SK-N-SH (cell line): Measurements from ENCODE around the gene COBL. TPM values are rescaled to one million over a fixed set of nuclear protein-coding genes. Genes with fewer than 3 reads are reported as not detected.

Source experiments
- CTCF ChIA-PET: fragments of 300-600, 350-600 bp; formaldehyde crosslinking; extraction: SDS; loops from one replicate; lab custom pipeline; 2021; lab: Yijun Ruan, JAX
- POLR2A ChIA-PET: fragments of 350-600 bp; sonication (Branson Sonifier 250); formaldehyde crosslinking; extraction: SDS; loops from one replicate; lab custom pipeline; 2020; ENCODE audit warnings: antibody characterized with exemption, inconsistent platforms; lab: Yijun Ruan, JAX
- DNase-seq: peaks from one replicate; pipeline ENCODE4 v3.0.0; 2012
- H2AFZ ChIP-seq: fragments of 200-600 bp; sonication (generic); 2 replicates; pipeline ENCODE4 v1.8.1; 2016; ENCODE audit warnings: antibody characterized with exemption, mild to moderate bottlenecking, low read depth
- H3F3A ChIP-seq: fragments of 200-600 bp; sonication (generic); replicated peaks from 2 replicates; pipeline ENCODE3; 2016; ENCODE audit warnings: antibody characterized with exemption, mild to moderate bottlenecking; ENCODE audit not compliant: insufficient read depth
- H3K27ac ChIP-seq, 2 experiments: fragments of 200-500 bp in 1 of 2; fragments of 200-600 bp in 1 of 2; sonication (Bioruptor generic) in 1 of 2; sonication (generic), shearing (Covaris generic) in 1 of 2; 2 replicates each; pipeline versions ENCODE4 v1.5.1 to v1.6.1; 2014 to 2016; ENCODE audit warnings: low read depth in 2 of 2, inconsistent platforms in 1 of 2, low read length in 1 of 2, mild to moderate bottlenecking in 1 of 2, mixed read lengths in 1 of 2
- H3K27me3 ChIP-seq: fragments of 200-600 bp; sonication (generic), shearing (Covaris generic); 2 replicates; pipeline ENCODE4 v1.6.1; 2016; ENCODE audit warnings: mixed run types; ENCODE audit not compliant: insufficient read depth
- H3K36me3 ChIP-seq, 2 experiments: fragments of 200-500 bp in 1 of 2; fragments of 200-600 bp in 1 of 2; sonication (Bioruptor generic) in 1 of 2; sonication (generic) in 1 of 2; replicated peaks in 1 of 2; 2 replicates each; pipeline versions ENCODE3 to v1.5.1; 2014 to 2016; ENCODE audit warnings: low read length in 1 of 2, mild to moderate bottlenecking in 1 of 2; ENCODE audit not compliant: insufficient read depth in 2 of 2, control insufficient read depth in 1 of 2
- H3K4me1 ChIP-seq, 2 experiments: fragments of 200-500 bp in 1 of 2; fragments of 200-600 bp in 1 of 2; sonication (Bioruptor generic) in 1 of 2; sonication (generic), shearing (Covaris generic) in 1 of 2; 2 replicates each; pipeline versions ENCODE4 v1.5.1 to v1.6.1; 2014 to 2016; ENCODE audit warnings: low read depth in 1 of 2, low read length in 1 of 2, mixed run types in 1 of 2; ENCODE audit not compliant: insufficient read depth in 2 of 2, control insufficient read depth in 1 of 2
- H3K4me2 ChIP-seq: fragments of 200-600 bp; sonication (generic), shearing (Covaris generic); 2 replicates; pipeline ENCODE4 v1.6.1; 2017; ENCODE audit warnings: mixed run types
- H3K4me3 ChIP-seq, 2 experiments: fragments of 200-500 bp in 1 of 2; fragments of 200-600 bp in 1 of 2; sonication (Bioruptor generic) in 1 of 2; sonication (generic), shearing (Covaris generic) in 1 of 2; 2 replicates each; pipeline versions ENCODE4 v1.5.1 to v1.8.1; 2014 to 2016; ENCODE audit warnings: low read depth in 2 of 2, inconsistent platforms in 1 of 2, low read length in 1 of 2, mild to moderate bottlenecking in 1 of 2, mixed read lengths in 1 of 2, moderate library complexity in 1 of 2
- H3K79me2 ChIP-seq: fragments of 200-600 bp; sonication (generic); 2 replicates; pipeline ENCODE4 v1.8.1; 2017; ENCODE audit warnings: mild to moderate bottlenecking; ENCODE audit not compliant: insufficient read depth
- H3K9ac ChIP-seq: fragments of 200-600 bp; sonication (generic); 2 replicates; pipeline ENCODE4 v1.6.1; 2017; ENCODE audit warnings: mixed run types
- H3K9me2 ChIP-seq: fragments of 200-600 bp; sonication (generic); 2 replicates; pipeline ENCODE4 v1.6.1; 2017; ENCODE audit warnings: mixed run types
- H3K9me3 ChIP-seq: fragments of 200-600 bp; sonication (generic); 2 replicates; pipeline ENCODE4 v1.6.1; 2017; ENCODE audit warnings: mixed run types, mild to moderate bottlenecking, moderate library complexity
- H4K20me1 ChIP-seq: fragments of 200-600 bp; sonication (generic); 2 replicates; pipeline ENCODE4 v1.6.1; 2017; ENCODE audit warnings: mild to moderate bottlenecking, mixed run types; ENCODE audit not compliant: insufficient read depth
- CTCF ChIP-seq: fragments of 200-600 bp; sonication (generic); IDR thresholded peaks from 2 replicates; pipeline ENCODE4 v1.6.1; 2017; ENCODE audit warnings: antibody characterized with exemption, mild to moderate bottlenecking, moderate library complexity
- ELF1 ChIP-seq: IDR thresholded peaks from 2 replicates; pipeline ENCODE4 v1.4.0; 2012
- EP300 ChIP-seq, 2 experiments: IDR thresholded peaks; 2 replicates each; pipeline versions ENCODE4 v1.4.0 to v1.6.1; 2012; ENCODE audit warnings: borderline replicate concordance in 1 of 2, low read depth in 1 of 2, low read length in 1 of 2
- EZH2phosphoT487 ChIP-seq: fragments of 200-600 bp; sonication (generic); IDR thresholded peaks from 2 replicates; pipeline ENCODE4 v1.6.1; 2017; ENCODE audit warnings: low read depth, mixed run types, mild to moderate bottlenecking, antibody characterized with exemption, moderate library complexity, borderline replicate concordance
- FOSL2 ChIP-seq: IDR thresholded peaks from 2 replicates; pipeline ENCODE4 v1.4.0; 2012; ENCODE audit warnings: low read depth, mild to moderate bottlenecking, moderate library complexity, borderline replicate concordance
- FOXJ3 ChIP-seq: sonication (generic); formaldehyde crosslinking; IDR thresholded peaks from 2 replicates; pipeline ENCODE4 v1.5.1; 2020; ENCODE audit warnings: mild to moderate bottlenecking, missing genetic modification reagents
- GABPA ChIP-seq: IDR thresholded peaks from 2 replicates; pipeline ENCODE4 v1.4.0; 2012; ENCODE audit warnings: low read depth, mild to moderate bottlenecking
- GATA2 ChIP-seq: sonication (generic); formaldehyde crosslinking; IDR thresholded peaks from 2 replicates; pipeline ENCODE4 v1.5.0; 2020; ENCODE audit warnings: mild to moderate bottlenecking, missing genetic modification reagents
- MEF2A ChIP-seq: IDR thresholded peaks from 2 replicates; pipeline ENCODE4 v1.4.0; 2012; ENCODE audit warnings: low read depth, borderline replicate concordance
- MXI1 ChIP-seq: IDR thresholded peaks from 2 replicates; pipeline ENCODE4 v1.6.1; 2012; ENCODE audit warnings: mild to moderate bottlenecking, low read depth, low read length, improper control_type of control experiment
- NFIC ChIP-seq: IDR thresholded peaks from 2 replicates; pipeline ENCODE4 v1.4.0; 2012; ENCODE audit warnings: borderline replicate concordance
- NRF1 ChIP-seq: IDR thresholded peaks from 2 replicates; pipeline ENCODE4 v1.6.1; 2012; ENCODE audit warnings: low read depth, mild to moderate bottlenecking, low read length
- POLR2AphosphoS5 ChIP-seq: IDR thresholded peaks from 2 replicates; pipeline ENCODE4 v1.6.1; 2012; ENCODE audit warnings: low read depth, low read length
- REST ChIP-seq: IDR thresholded peaks from 2 replicates; pipeline ENCODE4 v1.6.1; 2012; ENCODE audit warnings: mild to moderate bottlenecking, low read depth, low read length, moderate library complexity
- RXRA ChIP-seq: IDR thresholded peaks from 2 replicates; pipeline ENCODE4 v1.4.0; 2012; ENCODE audit warnings: low read depth, mild to moderate bottlenecking, borderline replicate concordance
- SIN3A ChIP-seq: IDR thresholded peaks from 2 replicates; pipeline ENCODE4 v1.6.1; 2012; ENCODE audit warnings: low read depth, mild to moderate bottlenecking, low read length, moderate library complexity, borderline replicate concordance
- WGBS: methylation state at CpG from one replicate; pipeline ENCODE4 v1.1.6; 2017; ENCODE audit warnings: low lambda C conversion rate; 5-methylcytosine and 5-hydroxymethylcytosine counted together
- polyA plus RNA-seq, 3 experiments: library from polyadenylated mRNA; depleted of rRNA; stranded (reverse); fragments of >200 nt; gene quantifications; 2 replicates each; pipeline ENCODE4 v1.2.3, GENCODE V29; 2012
- TF ChIP-seq, protein P1 (sequence below): IDR thresholded peaks from 2 replicates; pipeline ENCODE4 v1.4.0; 2012; ENCODE audit warnings: low read depth
- TF ChIP-seq, protein P2 (sequence below): IDR thresholded peaks from 2 replicates; pipeline ENCODE4; 2012

The COBL gene
- polyA plus RNA-seq, 1 of the 3 experiments (the other 2 are of a cell fraction), result under 0.01 TPM

DNA sequence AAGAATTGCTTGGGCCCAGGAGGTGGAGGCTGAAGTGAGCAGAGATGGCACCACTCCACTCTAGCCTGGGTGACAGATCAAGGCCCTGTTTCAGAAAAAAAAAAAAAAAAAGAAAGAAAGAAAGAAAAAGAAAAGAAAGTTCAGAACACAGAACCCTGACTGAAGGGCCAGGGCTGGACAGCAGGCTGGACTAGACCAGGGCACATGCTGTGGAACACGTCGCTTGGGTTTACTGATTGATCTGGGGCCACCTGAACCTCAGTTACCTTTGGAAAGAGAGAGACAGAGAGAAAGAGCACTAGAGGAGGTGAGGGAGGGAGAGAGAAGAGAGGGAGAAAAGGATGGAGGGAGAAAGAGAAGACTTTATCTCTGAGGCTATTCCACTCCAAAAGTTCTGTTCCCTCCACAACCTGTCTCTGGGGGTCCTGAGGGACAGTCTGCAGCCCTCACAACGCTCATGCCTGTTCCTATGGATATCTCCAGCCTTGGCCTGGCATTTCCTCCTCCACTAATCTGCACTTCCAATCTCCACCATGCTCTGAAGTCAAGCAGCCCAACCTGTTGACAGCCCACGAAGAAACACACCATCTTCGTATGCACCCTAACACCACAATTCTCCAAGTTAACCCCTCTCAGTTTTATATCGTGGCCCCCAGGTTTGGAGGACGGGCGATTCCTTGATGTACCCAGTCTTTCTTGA lies 81.8 kb downstream of the COBL start:
- Histone ChIP-seq H3K27me3 (no peaks in the 10 kb centered on the region), H3K36me3 (no peaks in the 10 kb centered on the region), H3K9ac (no peak overlapping the region), H3K27ac (no peak overlapping the region), H3K79me2 (no peaks in the 10 kb centered on the region), H3K9me3 (no peaks in the 10 kb centered on the region), H3K4me1 (no peaks in the 10 kb centered on the region), H3K4me3 (no peak overlapping the region), H3F3A (no peaks in the 10 kb centered on the region), H4K20me1 (no peaks in the 10 kb centered on the region), H3K9me2 (no peaks in the 10 kb centered on the region), H3K4me2 (no peak overlapping the region), H2AFZ (no peak overlapping the region)
- DNase-seq, result no peak
- ChIA-PET CTCF (interaction anchor here (0.9 kb wide), 1 partner anchor 72 kb away, joined by 3 read pairs; no protein-coding TSS in a partner anchor), POLR2A (no interaction called here)
- WGBS, result 37% methylated on average over 8 of the region's 8 CpGs
- TF ChIP-seq REST (no peak), NRF1 (no peak)
- TF ChIP-seq, protein P1, sequence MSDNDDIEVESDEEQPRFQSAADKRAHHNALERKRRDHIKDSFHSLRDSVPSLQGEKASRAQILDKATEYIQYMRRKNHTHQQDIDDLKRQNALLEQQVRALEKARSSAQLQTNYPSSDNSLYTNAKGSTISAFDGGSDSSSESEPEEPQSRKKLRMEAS, result no peak

- Histone ChIP-seq H3K9me3 (no peaks in the 10 kb centered on the region), H3K9ac (no peak overlapping the region), H3K9me2 (no peaks in the 10 kb centered on the region), H3K27ac (no peak overlapping the region), H3K36me3 (no peaks in the 10 kb centered on the region), H4K20me1 (no peaks in the 10 kb centered on the region), H3K4me2 (no peak overlapping the region), H3K27me3 (no peaks in the 10 kb centered on the region), H3K79me2 (no peaks in the 10 kb centered on the region), H2AFZ (no peak overlapping the region), H3F3A (no peaks in the 10 kb centered on the region), H3K4me1 (no peaks in the 10 kb centered on the region), H3K4me3 (no peak overlapping the region)
- no peak for DNase-seq
- POLR2A ChIA-PET, result no interaction called here
- CTCF ChIA-PET, result interaction anchor here (0.9 kb wide), 1 partner anchor 71 kb away, joined by 3 read pairs; no protein-coding TSS in a partner anchor
- 57% methylated on average over 13 of the region's 13 CpGs for WGBS
- no peak for TF ChIP-seq POLR2AphosphoS5
- no peak for TF ChIP-seq MEF2A
- no peak for TF ChIP-seq EZH2phosphoT487
- no peak for TF ChIP-seq SIN3A
- no peak for TF ChIP-seq NRF1
- TF ChIP-seq GATA2 (CRISPR knock-in tag), result no peak
- TF ChIP-seq FOSL2, result no peak
- TF ChIP-seq NFIC, result no peak
- TF ChIP-seq GABPA, result no peak
- TF ChIP-seq EP300 (IDR thresholded peaks at IDR 0.05; ENCODE audit: borderline replicate concordance in 1 of 2, low read depth in 1 of 2, low read length in 1 of 2), result no peak
- TF ChIP-seq, protein P1, result no peak
- TF ChIP-seq, protein P2, sequence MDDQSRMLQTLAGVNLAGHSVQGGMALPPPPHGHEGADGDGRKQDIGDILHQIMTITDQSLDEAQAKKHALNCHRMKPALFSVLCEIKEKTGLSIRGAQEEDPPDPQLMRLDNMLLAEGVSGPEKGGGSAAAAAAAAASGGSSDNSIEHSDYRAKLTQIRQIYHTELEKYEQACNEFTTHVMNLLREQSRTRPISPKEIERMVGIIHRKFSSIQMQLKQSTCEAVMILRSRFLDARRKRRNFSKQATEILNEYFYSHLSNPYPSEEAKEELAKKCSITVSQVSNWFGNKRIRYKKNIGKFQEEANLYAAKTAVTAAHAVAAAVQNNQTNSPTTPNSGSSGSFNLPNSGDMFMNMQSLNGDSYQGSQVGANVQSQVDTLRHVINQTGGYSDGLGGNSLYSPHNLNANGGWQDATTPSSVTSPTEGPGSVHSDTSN, result no peak
- no peak for TF ChIP-seq FOXJ3
- TF ChIP-seq ELF1, result no peak
- TF ChIP-seq CTCF, result no peak
- TF ChIP-seq RXRA, result no peak
- no peak for TF ChIP-seq MXI1
Measured at GRCh38 chr7:51234139-51234538, 82.5 kb downstream of the COBL start.
